GM18907 (cell line): ENCODE measurements around the gene CBY1.
A peak's percentile ranks its signal among the peaks of the same experiment; 100 is the strongest.

ENCODE experiments used
- ATAC-seq: cut with Tn5 transposase; IDR thresholded peaks from one replicate; pipeline ENCODE4 v1.9.1; 2021; ENCODE audit warnings: mild to moderate bottlenecking, moderate library complexity; ENCODE audit not compliant: unreplicated experiment

Gene CBY1

DNA sequence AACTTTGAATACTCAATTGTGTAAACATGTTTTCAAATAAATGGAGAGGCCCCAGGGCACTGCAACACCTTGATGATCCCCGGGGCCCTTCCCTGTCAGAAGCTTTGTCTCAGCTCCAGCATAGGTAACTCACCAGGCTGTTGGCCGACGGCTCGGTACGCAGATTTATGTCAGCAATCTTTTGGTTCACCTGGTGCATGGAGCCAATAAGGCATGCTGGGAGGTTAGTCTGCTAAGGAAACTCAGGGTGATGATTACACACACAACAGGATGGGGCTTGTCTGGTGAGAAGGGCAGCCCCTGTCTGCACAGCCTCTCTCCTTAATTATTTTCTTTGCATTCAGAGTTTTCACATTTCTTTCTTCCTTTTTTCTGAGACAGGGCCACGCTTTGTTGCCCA, 11.0 kb upstream of the CBY1 start:
- ATAC-seq: no peak

DNA sequence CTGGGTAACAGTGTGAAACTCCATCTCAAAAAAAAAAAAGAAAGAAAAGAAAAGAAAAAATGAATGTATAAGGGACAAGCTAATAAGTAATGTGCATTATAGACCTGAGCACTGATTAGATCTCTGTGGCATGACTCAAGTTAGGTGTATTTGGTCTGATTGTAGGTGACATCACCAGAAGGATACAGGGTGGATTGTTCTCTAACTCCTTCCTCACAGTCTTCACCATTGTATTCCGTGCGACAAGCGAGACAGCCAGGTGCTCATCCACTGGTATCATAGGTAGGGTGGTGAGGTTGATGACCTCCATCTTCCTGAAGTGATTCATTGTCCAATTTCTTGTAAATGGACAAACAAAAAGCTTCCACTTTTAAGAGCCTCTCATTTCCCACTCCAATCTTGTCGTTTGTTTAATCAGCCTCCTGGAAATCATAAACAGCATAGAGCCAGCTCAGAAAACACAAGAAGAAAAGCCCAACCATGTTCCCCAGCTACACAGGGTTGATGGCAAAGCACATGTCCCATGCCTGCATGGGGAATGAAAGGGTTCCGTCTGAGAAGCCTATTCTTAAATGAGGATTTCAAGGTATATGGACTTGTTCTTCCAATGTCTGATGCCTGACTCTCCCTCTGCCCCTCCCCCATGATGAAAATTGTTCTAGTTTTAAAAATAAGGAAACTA, 6.5 kb upstream of the CBY1 start:
- no peak for ATAC-seq

DNA sequence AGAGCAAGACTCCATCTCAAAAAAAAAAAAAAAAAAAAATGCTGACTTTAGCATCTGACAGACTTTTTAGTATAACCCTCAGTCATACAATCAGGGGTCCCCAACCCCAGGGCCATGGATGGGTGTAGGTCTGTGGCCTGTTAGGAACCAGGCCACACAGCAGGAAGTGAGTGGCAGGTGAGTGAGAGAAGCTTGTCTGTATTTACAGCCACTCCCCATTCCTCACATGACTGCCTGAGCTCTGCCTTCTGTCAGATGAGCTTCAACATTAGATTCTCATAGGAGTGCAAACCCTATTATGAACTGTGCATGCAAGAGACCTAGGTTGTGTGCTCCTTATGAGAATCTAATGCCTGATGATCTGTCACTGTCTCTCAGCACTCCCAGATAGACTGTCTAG, 3.6 kb upstream of the CBY1 start:
- ATAC-seq: no peak

DNA sequence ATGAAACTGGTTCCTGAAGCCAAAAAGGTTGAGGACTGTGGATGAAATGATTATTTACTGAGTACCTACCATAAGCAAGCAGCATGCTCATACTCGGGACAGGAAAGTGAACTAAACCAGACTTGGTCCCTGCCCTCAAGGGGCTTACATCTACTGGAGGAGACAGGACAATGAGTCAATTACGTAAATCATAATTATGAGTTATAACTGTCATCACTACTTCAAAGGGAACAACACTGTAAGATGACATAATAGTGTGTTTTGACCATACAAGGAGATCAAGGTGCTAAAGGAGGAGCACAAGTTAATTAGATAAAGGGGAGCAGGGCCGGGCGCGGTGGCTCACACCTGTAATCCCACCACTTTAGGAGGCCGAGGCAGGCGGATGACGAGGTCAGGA, 2.7 kb upstream of the CBY1 start:
- no peak for ATAC-seq

DNA sequence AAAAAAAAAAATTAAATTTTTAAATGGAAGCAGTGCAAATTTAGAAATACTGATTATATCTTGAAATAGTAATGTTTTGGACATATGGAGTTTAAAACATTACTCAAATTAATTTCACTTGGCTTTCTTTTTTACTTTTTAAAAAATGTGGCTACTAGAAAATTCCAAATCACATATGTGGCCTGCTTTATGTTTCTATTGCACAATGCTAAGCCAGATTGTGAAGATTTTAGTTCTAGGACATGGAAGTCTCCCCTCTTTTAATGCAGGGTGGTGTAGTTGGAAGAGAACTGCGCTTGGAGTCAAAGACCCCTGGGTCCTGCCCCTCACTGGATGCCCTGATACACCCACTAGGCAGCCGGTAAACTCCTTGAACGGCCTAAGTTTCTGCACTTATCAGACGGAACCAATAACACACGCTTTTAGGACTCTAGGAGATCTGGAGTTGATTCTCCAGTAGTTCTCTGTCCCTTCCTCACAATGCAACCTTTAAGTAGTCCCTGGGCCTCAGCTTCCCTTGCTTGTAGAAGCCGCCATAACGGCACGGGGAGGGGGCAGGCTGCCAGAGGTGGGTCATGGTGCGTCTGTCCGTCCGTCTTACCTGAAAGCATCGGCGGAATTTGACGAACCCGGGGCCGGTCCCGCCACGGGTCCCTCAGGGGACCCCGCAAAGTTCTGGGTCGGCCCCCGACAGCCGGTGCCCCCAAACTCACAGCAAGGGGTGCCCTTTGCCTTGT, 751 bp upstream of the CBY1 start:
- no peak for ATAC-seq

DNA sequence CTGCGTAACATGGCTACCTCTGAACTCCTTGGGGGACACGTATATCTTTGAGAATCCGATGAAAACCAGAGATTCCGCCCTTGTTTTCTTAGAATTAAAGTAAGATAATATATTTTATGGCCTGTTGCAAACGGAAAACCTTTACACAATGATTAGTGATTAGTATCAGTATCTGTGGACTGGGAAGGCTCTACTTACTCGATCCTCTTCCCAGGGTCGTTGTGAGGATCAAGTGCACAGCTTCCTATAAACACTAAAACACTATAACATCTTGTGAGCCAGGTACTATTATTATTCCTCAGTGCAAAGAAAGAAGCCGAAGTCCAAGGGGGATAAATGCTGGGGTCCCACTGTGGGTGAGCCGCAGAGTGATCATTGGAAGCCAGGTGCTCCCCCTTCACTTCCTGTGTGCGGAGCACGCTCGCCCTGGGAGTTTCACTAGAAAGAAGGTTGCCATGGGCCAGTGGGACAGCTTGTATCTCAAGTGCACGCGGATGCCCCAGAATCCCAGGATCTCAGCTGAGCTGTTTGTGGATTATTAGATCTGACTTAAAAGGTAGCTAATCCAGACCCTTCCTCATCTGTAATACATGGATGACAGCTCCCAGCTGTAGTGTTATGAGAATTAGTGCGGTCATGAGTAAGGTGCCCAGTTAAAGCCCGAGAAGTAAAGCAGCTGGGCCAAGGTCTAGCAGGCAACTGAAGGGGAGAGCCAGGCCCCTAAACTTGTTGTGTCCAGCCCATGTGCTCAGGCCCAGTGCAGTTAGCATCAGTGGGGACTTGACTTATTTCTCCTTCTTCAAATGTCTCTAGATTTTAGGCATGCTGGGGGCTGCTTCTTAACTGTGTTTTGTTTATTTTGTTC, 839 bp downstream of the CBY1 start:
- peak; percentile 50 for ATAC-seq

DNA sequence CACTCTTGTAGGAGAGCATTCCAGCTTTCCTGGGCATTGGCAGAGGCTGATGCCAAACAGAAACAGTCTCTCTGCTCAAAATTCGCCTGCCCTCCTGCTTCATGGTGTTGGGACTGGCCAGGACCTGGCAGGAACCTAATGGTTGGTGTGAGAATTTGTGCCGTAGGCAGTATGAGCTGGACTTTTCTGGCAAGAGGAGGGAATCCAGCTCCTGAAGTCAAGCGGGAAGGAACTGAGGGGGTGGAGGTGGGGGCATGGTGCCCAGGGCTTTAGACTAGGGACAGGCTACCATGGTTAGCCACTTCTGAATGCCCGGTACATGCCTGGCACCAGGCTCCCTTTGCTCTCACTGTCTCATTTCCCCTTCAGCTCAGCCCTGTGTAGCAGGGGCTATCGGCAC, 18.4 kb downstream of the CBY1 start:
- ATAC-seq: no peak

DNA sequence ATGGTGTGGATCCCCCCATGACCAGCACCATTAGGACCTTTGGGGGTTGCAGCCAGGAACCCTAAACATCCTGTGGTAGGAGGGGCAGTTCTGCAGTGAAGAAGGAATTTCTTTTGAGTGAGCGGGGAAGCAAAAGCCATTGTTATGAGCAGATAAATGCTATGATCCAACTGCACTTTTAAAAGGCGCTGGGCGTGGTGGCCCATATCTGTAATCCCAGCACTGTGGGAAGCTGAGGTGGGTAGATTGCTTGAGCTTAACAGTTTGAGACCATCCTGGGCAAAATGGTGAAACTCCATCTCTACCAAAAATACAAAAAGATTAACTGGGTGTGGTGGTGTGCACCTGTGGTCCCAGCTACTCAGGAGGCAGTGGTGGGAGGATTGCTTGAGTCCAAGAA, 19.4 kb downstream of the CBY1 start:
- no peak for ATAC-seq

DNA sequence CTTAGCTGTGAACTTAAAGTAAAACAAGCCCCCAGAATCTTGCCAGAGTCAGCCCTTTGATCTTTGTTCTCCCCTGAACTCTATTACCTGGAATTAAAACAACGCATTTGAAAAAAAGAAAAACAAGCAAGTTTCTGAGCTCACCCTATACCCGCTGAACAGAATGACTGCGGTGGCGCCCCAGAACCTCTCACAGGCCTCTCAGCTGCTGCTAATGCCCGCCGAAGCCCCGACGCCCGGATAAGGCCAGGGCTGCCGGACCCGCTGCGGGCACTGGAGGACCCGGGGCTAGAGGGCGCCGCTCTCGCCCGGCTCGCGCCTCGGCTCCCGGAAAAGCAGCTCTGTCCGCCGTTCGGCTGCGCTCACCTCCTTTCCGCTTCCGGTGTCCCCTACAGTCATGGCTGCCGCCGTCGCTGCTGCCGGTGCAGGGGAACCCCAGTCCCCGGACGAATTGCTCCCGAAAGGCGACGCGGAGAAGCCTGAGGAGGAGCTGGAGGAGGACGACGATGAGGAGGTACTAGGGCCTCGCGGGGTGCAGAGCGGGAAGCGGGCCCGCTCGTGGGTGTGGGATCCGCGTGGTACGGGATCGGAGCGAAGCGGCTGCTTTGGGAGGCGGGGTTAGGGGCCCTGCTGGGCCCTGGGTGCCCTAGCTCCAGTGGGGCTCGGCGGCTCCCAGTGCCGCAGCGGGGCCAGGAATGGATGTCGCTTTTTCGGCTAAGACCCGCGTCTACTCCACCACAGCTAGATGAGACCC, 25.3 kb downstream of the CBY1 start, which contains the start of gene TOMM22:
Gene TOMM22, plus strand, starts transcription at position 376 of the 754 bp plus-strand sequence. Its CDS starts 22 bp downstream, at position 398.
- peak; percentile 89 for ATAC-seq

DNA sequence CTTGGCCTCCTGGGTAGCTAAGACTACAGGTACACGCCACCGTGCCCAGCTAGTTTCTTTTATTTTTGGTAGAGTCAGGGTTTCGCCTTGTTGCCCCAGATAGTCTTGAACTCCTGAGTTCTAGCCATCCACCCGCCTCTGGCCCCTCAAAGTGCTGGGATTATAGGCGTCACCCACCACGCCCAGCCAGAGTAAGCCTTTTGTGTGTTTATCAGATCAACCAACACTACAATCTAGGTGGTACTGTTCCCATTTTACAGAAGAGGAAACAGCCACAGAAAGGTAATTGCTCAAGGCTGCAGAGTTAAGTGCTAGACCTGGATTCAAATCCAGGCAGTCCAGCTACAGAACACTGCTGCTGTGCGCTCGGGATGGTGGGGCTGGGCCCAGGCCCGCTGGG, 28.5 kb downstream of the CBY1 start:
- no peak for ATAC-seq

DNA sequence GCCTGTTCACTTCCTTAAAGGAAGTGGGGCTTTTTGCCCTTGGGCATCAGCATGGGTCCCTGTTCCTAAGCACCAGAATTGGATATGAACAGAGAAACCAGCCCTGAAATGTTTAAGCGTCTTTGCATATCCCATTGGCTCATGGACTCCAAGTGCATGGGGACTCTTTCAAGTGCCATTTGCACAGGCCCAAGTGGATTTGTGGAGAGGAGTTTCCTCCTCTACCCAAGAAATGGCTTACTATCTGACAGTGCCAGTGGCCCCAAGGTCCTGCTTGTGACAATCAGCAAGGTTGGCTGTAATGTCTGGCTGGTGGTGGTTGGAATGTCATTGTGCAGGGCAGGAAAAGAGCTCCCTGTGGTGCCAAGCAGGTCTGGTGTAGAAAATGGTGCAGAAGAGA, 29.3 kb downstream of the CBY1 start:
- no peak for ATAC-seq

DNA sequence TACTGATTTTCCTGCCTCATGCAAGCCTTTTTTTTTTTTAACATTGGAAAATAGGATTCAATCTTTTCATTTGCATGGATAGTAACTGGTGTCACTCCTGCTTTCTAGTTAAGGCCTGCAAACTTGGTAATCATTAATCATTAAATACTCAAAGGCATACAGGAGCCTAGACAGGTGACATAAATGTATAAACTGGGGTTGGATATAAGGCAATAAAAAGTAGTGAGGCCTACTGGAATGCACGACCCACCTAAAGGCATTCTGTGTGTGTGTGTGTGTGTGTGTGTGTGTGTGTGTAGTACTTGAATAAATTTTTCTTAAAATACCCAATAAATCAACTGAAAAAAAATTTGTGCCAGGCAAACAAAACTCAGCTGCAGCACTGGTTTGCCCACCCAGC, 33.2 kb downstream of the CBY1 start:
- ATAC-seq: no peak

DNA sequence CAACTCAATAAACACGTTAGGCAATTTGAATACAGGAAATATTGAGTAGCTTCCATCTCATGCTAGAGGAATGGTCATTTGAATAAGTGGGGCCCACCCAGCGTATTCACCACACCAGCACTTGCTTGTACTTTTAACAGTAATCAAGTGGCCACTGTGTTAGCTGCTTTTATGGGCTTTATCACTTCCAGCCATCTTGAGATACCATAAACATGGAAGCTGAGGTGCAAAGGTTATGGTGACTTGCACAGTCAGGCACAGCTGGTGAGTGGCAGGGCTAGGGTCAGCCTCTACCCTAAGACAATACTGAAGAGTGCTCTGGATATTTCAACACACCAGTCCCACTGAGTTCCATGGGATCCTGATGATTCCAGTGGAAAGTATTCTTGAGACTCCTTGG, 37.6 kb downstream of the CBY1 start:
- no peak for ATAC-seq

DNA sequence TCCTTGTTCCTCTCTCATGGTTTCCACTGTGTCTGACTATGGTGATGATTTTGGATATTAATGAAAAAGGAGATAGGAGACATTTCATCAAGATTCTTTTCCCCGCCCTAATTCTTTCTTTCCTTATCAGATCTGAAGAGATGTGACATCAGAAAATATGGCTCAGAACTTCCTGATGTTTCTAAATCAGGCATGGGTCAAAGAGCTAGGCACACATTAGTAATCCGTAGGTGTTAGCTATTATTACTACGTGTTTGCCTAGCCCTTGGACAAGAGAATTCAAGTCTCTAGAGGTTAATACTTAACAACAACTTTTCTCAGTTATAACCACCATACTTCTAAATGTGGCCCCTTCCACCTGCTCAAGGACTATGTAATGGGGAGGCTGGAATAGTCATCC, 38.5 kb downstream of the CBY1 start:
- ATAC-seq: no peak

DNA sequence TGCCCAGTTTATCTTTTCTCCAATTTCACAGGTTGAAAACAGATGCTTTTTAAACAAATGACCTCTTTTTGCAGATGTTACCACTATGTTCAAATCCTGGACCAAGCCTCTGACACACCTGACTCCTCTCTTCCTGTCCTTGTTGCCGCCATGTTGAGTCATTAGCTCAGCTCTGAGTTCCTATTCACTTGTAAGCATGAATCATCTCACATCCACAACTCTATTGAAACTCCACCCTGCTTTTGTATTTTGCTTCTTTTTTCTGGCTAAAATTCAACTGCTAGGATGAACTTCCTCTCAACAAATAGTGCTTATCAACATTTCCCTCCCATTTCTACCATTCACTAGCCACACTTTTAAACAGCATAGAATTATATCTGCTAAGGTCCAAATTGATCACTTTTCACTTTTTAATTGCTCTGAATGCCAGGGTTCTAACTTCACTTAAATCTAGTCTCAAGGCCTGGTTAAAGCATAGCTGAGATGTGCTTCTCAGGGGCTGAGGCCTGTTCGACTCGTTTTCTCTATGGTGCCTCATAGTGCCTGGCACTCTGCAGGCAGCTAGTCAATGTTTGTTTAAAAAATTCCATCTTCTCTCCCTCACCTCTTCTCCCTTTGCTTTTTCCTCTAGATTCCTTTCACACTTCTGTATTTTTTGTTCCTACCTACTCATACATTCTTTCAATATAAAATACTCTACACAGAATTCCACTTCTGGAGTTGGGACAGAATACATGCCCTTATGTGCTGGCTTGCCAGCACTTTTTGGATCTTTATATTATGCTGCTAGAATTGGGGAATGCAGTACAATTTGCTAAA, 40.4 kb downstream of the CBY1 start:
- no peak for ATAC-seq

DNA sequence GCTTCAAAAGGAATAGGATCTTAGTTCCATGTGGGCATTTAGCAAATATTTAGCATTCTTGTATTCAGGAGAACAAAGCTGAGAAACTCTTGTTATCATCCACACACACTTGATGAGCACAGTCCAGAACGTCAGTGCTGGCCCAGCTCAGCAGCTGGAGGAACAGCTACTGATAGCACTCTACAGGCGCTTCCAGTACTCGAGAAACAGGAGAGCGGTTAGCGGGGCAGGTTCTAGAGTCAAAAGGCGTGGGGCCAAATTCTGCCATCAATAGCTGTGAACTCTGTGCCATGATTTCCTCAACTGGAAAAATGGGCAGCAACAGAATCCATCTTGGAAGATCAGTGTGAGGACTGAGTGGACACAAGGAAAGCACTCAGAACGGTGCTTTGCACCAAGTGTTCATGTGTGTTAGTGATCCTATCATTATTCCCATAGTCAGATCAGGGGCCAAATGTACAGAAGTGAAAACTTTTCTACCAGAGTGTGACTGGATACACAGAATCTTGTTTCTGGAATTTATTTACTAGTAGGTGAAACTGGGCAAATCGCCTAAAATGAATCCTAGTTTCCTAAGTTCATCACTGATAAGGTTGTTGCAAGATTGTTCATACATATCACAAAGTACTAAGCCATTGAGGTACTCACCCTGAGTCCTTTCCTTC, 41.1 kb downstream of the CBY1 start:
- no peak for ATAC-seq

DNA sequence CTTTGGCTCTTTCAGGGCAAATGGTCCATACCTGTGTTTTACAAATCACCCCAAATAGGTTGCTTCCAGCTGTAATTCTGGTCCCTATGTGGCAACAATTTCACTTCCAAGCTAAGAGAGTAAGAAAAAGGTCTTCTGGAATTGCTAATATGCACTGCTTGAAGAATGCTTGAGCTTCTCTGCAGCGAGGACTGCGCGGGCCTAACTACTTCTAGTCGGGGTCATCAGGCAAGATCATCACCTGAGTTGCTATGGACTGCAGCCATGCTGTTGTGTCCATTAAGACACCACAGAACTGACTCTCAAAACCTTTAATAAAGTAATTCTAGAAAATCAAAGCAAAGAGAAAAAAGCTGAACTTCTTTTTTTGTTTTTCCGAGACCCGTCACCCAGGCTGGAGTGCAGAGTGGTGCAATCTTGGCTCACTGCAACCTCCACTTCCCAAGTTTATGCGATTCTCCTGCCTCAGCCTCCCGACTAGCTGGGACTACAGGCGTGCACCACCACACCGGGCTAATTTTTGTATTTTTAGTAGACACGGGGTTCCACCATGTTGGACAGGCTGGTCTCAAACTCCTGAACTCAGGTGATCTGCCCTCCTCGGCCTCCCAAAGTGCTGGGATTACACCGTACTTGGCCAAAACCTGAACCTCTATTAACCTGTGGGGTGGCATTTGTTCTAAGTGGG, 42.1 kb downstream of the CBY1 start:
- ATAC-seq: no peak

DNA sequence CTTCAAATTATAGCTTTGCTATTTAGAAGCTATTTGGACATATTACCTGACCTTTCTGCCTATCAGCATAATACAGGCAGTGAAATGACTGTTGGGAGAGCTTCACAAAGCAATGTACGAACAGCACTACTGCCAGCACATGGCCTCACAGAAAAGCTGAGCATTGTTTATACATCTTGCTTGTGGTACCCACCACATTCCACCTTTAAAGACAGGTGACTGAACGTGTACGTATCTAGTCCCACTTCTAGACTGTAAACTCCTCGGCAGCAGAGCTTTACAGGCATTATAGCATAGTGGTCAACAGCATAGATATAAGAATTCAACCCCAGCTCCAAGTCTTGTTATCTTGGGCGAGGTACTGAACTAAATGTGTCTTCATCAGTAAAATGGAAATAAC, 42.7 kb downstream of the CBY1 start:
- ATAC-seq: no peak

DNA sequence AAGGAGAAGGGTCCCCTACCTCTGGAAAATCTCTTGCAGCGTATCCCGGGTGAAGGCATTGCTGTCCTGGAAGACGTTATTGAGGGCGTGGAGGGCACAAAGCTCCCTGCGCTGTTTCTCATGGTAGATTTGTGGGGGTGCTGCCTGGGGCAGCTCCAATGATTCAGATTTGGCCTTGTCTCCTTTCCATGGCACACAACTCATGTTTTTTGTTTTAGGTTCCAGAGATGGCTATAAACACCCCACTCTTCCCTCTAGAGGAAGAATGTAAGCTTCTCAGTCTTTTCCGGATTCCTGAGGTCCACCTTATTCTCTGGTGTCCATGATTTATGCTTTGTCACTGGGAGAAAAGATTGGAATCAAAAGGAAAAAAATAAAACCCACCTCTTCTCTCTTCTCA, 43.3 kb downstream of the CBY1 start:
- ATAC-seq: no peak
